GM19025 (cell line): ENCODE results near the gene HBA2.
"Not testable (repeated sequence)": the region's sequence is repeated elsewhere in the genome, so short reads cannot be mapped to it uniquely, and the experiment has no call there.

ENCODE experiments used
- ATAC-seq: cut with Tn5 transposase; IDR thresholded peaks from one replicate; pipeline ENCODE4 v1.9.1; 2021; ENCODE audit warnings: mild to moderate bottlenecking, low read depth, moderate library complexity; ENCODE audit not compliant: unreplicated experiment

HBA2 gene

DNA sequence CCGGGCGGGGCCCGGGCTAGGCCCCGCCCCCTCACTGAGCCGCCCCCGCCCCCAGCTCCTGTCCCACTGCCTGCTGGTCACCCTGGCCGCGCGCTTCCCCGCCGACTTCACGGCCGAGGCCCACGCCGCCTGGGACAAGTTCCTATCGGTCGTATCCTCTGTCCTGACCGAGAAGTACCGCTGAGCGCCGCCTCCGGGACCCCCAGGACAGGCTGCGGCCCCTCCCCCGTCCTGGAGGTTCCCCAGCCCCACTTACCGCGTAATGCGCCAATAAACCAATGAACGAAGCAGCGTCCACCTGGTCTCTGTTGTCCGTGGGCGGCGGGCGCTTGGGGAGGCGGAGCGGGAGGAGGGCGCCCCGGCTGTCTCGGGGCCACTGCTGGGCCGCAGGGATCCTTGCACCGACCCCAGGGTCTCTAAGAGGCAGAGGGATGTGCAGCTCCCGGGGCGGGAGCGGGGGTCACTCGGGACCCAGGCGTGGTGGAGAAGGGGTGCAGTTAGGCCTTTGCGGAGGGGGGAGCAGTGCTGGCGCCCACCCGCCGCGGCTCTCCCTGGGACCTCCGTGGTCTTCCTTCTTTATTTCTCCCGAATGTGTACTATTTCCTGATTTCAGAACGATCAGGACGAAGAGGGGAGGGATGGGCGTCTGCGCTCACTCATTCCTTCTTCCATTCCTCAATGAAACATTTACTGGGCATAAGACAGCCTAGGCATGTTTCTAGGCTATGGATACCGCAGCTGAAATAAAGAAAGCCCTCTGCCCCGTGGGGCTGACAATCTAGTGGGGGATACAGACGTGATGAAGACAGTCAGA is 18.3 kb upstream of the HBA2 start:
- ATAC-seq, result no peak

DNA sequence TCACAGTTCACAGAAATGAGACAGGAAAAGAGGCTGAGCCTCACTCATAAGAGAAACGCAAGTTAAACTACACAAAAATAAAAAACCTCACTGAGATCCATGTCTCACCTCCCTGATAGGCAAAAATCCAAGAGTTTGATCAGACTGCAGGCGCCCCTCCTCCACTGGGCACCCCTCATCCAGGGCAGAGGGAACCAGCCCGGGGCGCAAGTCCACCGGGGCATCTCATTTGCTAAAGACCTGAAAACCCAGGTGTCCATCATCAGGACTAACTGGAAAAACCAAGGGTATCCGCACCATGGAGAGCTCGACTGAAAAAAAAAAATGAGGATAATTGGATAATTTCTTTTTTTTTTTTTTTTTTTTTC is 17.7 kb upstream of the HBA2 start:
- ATAC-seq, result no peak

DNA sequence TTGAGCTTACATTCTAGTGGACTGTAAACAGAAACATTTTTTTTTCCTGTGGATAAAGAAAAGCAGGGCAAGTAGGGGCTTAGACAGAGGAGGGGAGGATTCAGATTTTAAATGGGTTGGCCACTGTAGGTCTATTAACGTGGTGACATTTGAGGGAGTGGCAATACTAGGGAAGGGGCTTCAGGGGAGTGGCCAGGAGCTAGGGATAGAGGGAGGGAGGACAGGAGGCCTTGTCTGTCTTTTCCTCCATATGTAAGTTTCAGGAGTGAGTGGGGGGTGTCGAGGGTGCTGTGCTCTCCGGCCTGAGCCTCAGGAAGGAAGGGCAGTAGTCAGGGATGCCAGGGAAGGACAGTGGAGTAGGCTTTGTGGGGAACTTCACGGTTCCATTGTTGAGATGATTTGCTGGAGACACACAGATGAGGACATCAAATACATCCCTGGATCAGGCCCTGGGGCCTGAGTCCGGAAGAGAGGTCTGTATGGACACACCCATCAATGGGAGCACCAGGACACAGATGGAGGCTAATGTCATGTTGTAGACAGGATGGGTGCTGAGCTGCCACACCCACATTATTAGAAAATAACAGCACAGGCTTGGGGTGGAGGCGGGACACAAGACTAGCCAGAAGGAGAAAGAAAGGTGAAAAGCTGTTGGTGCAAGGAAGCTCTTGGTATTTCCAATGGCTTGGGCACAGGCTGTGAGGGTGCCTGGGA is 13.4 kb upstream of the HBA2 start:
- ATAC-seq, result no peak

DNA sequence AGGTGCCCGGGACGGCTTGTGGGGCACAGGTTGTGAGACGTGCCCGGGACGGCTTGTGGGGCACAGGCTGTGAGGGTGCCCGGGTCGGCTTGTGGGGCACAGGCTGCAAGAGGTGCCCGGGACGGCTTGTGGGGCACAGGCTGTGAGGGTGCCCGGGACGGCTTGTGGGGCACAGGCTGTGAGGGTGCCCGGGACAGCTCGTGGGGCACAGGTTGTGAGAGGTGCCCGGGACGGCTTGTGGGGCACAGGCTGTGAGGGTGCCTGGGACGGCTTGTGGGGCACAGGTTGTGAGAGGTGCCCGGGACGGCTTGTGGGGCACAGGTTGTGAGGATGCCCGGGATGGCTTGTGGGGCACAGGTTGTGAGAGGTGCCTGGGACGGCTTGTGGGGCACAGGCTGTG is 12.4 kb upstream of the HBA2 start:
- ATAC-seq, result not testable (repeated sequence)

DNA sequence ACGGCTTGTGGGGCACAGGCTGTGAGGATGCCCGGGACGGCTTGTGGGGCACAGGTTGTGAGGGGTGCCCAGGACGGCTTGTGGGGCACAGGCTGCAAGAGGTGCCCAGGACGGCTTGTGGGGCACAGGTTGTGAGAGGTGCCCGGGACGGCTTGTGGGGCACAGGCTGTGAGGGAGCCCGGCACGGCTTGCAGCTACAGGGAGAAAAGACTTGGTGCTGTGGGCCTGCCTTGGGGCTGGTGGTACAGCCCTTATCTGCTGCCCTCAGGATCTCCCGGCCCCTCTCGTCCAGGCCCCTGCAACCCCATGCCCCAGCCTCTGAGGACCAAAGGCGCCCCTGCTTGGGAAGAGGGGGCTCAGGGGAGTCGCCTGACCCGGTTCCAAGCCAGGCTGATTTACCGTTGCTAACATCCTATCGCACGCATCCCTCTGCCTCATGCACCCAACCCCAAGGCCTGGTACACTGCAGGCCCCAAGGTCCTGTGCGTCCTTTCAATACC is 11.9 kb upstream of the HBA2 start:
- ATAC-seq, result no peak

DNA sequence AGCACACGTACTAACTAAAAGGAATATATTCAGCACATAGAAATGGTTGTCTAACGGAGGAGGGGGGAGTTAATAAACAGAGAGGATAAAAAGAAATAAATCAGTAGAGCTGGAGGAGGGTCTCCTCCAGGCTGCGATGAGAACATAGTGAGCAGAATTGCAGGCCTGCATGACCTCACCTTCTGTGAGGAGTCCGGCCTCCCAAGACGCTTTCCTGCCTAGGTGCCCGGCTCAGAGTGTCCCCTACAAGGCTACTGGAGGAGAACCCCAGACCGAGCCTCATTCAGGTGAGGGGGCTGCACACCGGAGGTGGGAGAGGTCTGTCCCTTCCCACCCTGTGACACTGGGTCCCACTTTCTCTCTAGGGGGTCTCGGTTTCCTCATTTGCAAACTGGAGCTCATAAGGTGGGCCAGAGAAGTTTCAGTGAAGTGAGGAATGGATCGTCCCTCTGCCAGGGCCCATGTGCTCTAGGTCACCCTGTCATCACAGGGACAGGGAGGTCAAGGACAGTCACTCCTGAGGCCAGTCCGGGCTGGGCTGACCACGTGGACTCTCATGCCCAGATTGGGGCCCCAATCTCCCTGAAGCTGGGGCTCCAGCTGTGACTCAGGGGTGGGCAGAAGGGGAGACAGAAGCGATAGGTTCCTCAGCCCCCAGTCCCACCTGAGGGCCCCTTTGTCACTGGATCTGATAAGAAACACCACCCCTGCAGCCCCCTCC is 10.2 kb upstream of the HBA2 start:
- no peak for ATAC-seq

DNA sequence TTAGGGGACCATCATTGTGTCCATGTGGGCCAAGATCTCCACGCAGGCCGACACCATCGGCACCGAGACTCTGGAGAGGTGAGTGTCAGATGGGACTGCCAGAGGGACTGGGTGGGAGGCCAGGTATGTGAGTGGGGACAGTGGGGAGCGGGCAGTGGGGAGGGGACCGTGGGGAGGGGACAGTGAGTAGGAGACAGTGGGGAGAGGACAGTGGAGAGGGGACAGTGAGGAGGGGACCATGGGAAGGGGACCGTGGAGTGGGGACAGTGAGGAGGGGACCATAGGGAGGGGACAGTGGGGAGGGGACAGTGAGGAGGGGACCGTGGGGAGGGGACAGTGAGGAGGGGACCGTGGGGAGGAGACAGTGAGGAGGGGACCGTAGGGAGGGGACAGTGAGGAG is 9.5 kb upstream of the HBA2 start:
- not testable (repeated sequence) for ATAC-seq

DNA sequence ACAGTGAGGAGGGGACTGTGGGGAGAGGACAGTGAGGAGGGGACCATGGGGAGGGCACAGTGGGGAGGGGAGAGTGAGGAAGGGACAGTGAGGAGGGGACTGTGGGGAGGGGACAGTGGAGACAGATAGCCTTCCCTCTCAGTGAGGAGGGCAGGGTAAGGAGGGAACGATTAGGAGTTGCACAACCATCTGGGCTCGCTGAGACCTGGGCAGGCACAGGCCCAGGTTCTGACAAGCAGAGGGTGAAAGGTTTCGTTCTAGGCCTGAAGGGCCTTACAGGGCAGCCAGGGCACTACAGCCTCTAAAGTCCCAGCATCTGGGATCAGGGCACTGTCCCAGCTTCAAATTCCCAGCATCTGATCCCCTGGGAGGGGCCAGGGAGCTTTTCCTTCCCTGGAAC is 9.0 kb upstream of the HBA2 start:
- not testable (repeated sequence) for ATAC-seq

DNA sequence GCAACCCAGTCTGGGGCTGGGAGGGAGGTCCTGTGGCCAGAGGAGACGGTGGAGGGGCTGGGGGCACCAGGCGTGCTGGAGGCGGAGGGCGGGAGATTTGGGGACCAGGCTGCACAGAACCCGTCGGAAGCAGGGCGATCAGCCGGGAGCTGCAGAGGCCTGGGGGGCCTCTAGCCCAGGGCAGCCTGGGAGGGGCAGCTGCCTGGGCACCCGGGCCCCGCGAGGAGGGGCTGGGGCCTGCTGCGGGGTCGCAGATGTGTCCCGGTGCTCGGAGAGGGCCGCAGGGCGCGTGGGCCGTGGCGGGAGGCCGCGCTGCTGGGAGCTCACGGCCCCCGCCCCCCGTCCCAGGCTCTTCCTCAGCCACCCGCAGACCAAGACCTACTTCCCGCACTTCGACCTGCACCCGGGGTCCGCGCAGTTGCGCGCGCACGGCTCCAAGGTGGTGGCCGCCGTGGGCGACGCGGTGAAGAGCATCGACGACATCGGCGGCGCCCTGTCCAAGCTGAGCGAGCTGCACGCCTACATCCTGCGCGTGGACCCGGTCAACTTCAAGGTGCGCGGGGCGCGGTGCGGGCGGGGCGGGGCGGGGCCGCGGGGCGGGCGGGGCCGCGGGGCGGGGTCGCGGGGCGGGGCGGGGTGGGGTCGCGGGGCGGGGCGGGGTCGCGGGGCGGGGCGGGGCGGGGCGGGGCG is 8.4 kb upstream of the HBA2 start:
- not testable (repeated sequence) for ATAC-seq

DNA sequence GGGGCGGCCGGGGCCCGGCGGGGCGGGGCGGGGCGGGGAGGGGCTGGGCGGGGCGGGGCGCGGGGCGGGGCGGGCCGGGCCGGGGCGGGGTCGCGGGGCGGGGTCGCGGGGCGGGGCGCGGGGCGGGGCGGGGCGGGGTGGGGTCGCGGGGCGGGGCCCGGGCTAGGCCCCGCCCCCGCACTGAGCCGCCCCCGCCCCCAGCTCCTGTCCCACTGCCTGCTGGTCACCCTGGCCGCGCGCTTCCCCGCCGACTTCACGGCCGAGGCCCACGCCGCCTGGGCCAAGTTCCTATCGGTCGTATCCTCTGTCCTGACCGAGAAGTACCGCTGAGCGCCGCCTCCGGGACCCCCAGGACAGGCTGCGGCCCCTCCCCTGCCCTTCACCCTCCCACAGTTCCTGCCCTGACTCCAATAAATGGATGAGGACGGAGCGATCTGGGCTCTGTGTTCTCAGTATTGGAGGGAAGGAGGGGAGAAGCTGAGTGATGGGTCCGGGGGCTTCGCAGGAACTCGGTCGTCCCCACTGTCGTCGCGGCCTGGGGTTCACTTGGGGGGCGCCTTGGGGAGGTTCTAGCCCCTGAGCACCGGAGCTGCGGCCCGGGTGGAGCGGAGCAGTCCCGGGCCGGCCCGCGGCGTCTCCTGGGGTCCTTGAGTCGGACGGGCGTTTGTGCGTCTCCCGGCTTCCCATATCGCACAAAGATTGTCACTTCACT is 7.7 kb upstream of the HBA2 start:
- no peak for ATAC-seq

DNA sequence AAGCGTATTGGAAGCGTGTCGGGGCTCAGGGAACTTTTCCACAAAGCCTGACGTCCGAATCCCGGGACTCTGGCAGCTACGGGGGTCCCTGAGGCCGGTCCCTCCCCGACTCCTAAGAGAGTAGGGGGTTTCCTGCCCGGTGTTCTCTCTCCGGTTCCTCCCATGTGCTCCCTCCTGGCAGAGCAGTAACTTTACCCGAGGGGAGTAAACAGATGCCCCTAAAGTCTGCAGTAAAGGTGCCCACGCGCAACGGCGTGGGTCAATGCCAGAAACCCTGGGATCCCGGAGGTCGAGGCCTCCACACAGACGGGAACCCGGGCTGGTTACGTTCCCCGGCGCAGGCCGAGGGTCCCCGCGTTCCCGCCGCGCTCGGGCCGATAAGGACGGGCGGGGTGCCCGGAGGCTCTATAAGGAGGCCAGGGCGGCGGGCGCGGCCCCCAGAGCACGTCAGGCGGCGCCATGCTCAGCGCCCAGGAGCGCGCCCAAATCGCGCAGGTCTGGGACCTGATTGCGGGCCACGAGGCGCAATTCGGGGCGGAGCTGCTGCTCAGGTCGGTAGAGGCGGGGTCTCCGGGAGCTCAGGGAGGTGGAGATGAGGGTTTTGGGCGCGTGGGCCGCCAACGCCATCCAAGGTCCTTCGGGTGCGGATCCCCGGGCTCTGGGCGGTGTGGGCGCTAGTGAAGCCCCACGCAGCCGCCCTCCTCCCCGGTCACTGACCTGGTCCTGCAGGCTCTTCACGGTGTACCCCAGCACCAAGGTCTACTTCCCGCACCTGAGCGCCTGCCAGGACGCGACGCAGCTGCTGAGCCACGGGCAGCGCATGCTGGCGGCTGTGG is 6.9 kb upstream of the HBA2 start, which contains the start of gene HBM:
Gene HBM, plus strand, starts transcription at position 440 of the 836 bp plus-strand sequence. Its CDS starts 20 bp downstream, at position 460.
- ATAC-seq, result no peak

DNA sequence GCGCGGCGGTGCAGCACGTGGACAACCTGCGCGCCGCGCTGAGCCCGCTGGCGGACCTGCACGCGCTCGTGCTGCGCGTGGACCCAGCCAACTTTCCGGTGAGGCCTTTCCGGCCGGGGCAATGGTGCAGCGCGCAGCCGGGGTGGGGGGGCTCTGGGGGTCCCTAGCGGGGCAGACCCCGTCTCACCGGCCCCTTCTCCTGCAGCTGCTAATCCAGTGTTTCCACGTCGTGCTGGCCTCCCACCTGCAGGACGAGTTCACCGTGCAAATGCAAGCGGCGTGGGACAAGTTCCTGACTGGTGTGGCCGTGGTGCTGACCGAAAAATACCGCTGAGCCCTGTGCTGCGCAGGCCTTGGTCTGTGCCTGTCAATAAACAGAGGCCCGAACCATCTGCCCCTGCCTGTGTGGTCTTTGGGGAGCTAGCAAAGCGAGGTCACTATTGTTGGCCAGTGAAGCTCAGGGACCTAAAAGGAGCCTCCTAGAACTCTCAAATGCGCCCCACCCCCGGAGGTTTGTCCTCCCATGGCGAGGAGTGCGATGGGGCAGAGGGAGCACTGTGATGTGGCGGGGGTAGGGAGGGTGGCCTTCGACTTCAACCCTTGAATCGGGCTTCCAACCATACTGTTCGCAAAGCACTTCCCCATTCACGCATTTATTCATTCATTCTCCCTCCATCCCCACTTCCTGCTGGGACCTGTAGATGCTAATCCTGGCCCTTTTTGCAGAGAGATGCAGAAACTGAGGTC is 6.1 kb upstream of the HBA2 start:
- ATAC-seq, result no peak

DNA sequence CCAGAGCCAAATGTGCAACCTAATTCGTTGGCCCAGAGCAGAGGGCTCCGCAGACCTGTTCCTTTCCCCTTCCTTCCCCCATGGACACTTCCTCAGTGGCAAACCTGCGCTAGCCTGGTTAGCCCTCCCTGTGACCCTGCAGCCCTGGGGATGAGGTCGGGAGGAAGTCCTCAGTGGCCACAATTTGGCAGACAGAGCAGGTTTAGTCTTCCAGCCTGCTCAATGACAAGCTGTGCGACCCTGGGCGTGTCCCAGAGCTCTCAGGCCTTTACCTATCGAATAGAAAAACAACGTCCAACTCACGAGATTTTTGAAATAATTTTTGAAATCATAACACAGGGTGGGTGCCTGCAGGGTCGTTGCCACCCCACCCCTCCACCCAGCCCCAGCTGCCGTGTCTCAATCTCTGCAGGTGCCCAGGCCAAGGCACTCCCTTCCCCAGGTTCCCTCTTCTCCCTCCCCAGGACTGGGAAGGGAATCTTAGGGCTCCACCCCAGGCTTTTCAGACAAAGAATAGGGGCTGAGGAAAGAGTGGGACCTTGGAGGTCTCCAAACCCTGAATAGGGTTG is 5.5 kb upstream of the HBA2 start:
- ATAC-seq, result no peak

DNA sequence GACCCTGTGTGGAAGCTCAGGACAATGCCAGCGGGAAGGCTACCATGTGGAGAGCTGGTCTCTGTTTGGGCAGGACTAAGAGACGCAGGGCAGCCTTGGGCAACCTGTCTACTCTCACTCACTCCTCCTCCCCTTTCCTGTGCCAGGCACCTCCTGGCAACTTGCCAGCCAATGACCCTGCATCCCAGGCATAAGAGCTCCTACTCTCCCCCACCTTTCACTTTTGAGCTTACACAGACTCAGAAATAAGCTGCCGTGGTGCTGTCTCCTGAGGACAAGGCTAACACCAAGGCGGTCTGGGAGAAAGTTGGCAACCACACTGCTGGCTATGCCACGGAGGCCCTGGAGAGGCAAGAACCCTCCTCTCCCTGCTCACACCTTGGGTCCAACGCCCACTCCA is 4.3 kb upstream of the HBA2 start:
- ATAC-seq, result no peak

DNA sequence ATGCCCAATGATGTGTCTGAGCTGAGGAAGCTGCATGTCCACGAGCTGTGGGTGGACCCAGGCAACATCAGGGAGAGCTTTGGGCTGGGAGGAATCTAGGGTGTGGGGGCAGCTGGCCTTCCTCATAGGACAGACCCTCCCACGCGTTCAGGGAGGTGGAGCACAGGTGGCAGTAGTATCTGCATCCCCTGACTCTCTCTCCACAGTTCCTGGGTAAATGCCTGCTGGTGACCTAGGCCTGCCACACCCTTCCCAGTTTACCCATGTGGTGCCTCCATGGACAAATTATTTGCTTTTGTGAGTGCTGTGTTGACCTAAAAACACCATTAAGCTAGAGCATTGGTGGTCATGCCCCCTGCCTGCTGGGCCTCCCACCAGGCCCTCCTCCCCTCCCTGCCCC is 3.7 kb upstream of the HBA2 start:
- no peak for ATAC-seq

DNA sequence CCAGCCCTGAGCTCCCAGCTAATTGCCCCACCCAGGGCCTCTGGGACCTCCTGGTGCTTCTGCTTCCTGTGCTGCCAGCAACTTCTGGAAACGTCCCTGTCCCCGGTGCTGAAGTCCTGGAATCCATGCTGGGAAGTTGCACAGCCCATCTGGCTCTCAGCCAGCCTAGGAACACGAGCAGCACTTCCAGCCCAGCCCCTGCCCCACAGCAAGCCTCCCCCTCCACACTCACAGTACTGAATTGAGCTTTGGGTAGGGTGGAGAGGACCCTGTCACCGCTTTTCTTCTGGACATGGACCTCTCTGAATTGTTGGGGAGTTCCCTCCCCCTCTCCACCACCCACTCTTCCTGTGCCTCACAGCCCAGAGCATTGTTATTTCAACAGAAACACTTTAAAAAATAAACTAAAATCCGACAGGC is 2.6 kb upstream of the HBA2 start:
- not testable (repeated sequence) for ATAC-seq

DNA sequence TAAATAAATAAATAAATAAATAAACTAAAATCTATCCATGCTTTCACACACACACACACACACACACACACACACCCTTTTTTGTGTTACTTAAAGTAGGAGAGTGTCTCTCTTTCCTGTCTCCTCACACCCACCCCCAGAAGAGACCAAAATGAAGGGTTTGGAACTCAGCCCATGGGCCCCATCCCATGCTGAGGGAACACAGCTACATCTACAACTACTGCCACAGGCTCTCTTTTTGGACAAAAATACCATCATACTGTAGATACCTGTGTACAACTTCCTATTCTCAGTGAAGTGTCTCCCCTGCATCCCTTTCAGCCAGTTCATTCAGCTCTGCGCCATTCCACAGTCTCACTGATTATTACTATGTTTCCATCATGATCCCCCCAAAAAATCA is 1.9 kb upstream of the HBA2 start:
- ATAC-seq, result no peak
